Tongue (tissue), 2 donors: ENCODE results near the gene NPW. TPM values are rescaled to one million over a fixed set of nuclear protein-coding genes. Genes with fewer than 3 reads are reported as not detected.

Experiments
- DNase-seq: peaks from one replicate; pipeline ENCODE4 v3.0.0-alpha.2; 2015
- total RNA-seq: library from RNA; depleted of rRNA; stranded (reverse); fragments of >200 nt; gene quantifications from one replicate; pipeline ENCODE4 v1.2.3, GENCODE V29; 2014

NPW gene
- total RNA-seq, 1 donor from 2014 or later = 0.82 TPM

DNA sequence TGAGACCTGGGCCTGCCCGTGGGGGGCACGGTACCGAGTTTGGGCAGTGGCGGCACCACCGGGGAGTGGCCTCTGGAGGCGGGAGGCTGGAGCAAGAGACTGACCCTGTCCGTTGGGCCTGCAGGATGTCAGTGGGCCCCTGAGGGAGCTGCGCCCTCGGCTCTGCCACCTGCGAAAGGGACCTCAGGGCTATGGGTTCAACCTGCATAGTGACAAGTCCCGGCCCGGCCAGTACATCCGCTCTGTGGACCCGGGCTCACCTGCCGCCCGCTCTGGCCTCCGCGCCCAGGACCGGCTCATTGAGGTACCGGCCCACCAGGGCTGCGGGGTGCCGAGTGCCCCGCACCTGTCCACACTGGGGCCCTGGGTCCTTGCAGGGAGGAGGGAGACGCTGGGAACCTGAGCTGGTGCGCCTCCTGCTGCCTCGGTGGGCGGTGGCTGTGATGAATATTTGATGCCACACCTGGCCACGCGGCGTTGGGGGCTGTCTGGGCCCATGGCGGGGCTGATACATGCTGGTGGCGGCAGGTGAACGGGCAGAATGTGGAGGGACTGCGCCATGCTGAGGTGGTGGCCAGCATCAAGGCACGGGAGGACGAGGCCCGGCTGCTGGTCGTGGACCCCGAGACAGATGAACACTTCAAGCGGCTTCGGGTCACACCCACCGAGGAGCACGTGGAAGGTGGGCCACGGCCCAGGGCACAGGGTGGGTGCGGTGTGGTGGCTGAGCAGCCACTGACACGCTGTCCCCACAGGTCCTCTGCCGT, 16.8 kb downstream of the NPW start:
- no peak for DNase-seq

DNA sequence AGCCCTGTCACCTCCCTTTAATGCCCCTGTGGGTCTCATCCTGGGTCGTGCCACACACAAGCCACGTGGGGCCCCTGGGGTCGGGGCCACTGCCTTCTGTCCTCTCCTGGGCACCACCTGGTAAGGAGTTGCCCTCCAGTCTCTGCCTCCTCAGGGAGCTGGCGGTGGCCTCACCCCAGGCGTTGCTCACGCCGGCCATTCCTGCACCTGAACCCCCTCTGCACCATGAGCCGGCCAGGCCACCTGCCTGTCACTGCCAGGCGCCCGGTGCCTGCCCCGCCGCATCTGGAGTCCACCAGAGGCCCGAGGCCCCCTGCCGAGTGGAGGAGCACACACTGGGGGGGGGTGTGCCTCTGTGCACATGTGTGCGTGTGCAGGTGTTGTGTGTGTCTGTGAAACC, 17.5 kb downstream of the NPW start:
- DNase-seq = no peak

DNA sequence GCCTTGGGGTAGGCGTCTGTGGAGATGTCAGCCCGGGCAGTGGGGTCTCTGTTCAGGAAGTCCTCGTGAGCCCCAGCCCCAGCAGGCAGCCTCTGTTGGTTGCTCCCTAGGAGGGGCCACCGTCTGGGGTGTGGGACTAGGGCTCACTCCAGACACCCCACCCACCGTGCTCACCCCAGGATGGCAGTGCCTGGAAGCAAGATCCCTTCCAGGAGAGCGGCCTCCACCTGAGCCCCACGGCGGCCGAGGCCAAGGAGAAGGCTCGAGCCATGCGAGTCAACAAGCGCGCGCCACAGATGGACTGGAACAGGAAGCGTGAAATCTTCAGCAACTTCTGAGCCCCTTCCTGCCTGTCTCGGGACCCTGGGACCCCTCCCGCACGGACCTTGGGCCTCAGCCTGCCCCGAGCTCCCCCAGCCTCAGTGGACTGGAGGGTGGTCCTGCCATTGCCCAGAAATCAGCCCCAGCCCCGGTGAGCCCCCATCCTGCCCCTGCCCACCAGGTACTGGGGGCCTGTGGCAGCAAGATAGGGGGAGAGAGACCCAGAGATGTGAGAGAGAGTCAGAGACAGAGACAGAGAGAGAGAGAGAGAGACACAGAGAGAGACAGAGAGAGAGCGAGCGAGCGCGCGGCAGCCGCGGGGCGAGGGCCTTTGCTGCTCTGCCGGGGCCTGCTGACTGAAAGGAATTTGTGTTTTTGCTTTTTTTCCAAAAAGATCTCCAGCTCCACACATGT, 18.2 kb downstream of the NPW start:
- no peak for DNase-seq

DNA sequence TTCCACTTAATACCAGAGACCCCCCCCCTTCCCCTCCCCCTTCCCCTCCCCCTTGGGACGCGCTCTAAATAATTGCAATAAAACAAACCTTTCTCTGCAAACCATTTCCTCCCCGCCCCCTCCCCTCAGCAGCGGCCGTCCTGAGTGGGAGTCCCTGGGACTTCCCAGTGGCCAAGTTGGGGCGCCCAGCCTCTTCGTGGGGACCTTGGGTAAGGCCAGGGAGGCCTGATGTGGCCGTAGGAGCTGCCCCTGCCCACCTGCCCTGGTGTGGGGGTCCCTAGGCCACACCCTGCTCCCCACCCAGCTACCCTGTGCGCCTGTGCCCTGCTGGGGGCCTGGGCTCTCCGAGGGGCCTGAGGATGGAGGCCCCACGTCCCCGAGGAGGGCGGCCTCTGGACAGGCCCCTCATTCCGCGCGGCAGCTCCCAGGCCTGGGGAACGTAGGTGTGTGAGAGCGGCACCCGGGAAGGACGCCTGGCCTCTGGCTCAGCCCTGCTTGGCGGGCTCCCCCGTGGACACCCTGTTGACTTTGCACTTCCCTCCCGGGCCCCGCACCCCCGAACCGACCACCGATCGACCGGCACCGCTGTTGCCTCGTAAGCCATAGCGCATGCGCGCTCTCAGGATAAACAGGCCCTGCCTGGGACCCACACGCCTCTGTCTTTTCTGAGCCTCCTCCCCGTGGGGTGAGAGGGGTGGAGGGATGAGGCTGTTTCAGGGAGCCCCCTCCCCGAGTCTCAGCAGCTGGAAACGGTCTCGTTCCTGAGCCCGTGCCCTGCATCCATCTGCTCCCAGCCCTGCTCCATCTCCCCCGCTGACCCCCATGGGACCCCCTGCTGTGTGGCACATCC, 19.0 kb downstream of the NPW start:
- peak; percentile 81 for DNase-seq

DNA sequence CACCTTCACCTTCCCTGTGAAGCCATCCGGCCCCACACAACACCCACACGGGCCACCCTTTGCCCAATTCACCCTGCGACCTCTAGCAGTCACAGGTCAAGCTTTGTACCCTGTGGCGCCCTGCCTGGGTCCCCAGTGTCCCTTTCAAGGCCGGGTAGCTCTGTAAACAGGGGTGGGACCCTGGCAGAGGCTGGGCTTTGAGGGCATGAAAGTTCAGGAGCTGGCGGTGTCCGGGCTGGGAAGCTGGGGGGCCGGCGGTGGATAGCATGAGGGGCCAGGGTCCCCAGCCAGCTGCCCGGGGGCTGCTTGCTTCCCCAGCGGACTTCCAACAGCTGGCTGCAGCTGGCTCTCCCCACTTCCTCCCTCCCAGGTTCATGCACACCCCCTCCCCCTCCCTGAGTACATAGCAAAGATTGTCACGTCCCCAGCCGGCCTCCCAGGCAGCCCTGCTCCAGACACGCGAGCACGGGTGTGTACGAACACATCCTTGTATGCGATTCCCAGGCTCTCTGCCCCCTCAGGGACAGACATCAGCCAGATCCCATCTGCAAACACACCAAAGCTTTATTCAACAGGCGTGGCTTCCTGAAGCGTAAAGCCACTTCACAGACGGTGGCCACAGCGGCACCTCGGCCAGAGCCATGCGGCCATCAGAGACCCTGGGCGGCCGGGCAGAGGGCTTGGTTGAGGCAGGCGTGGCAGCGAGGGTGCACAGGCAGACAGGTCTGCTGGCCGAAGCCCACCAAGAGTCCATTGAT, 19.9 kb downstream of the NPW start:
- DNase-seq = peak; percentile 96

DNA sequence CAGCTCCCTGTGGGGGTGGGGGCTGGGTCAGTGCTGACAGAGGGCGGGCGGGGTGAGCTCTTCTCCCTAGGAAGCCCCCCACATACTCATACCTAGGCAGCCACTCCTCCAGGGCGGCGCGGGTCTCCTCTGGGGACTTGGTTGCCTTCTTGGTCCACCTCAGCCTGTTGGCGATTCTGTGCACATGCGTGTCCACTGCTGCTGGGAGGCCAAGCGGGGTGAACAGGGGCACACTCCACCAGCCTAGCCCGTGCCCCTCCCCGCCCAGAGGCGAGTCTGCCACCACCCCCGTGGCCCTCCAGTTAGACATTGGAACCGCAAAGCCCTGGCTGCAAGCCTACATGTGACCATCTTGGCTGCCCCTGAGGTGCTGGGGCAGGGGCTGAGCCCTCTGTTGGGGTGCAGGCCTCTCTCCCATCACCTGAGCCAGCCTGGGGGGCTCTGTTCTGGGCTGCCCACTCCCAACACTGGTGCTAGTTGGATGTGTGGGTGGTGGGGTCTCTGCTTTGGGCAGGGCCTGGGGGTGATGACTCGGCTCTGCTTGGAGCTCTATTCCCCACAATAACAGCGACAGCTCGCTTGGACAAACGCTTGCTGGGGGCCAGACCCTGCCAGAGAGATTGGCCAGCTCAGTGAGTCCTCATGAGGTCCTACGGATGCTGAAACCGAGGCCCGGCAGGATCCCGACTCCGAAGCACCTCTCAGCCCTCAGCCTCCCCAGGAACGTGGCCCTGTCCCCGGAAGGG, 20.6 kb downstream of the NPW start:
- DNase-seq = no peak

DNA sequence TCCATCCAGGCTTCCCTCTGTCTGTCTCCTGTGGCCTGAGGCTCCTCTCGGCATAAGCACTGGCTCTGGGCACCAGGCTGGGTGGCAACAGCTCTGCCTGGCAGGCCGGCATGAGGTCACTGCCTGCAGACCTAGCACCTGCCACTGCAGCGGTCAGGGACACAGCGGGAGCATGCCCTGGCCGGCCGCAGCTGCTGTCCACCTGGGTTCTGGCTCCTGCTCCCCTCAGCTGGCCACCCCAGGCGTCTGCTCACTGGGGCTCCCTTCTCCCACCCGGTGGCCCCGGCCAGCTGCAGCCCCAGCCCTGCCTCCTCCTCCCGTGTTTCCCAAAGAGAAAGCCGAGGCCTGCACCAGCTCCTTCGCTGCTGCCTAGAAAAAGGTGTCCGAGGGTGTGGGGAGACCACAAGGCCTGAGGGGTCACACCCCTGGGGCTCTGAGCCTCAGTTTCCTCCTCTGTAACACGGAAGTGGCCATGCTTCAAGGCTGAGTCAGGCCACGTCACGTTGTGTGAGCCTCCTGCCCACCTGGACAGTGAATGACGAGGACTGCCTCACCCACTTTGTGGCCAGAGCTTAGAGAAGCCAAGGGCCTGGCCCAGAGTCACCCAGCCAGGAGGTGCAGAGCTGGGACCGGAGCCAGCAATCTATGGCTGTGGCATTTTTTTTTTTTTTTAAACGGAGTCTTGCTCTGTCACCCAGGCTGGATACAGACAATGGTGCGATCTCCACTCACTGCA, 21.4 kb downstream of the NPW start:
- DNase-seq = peak; percentile 80

DNA sequence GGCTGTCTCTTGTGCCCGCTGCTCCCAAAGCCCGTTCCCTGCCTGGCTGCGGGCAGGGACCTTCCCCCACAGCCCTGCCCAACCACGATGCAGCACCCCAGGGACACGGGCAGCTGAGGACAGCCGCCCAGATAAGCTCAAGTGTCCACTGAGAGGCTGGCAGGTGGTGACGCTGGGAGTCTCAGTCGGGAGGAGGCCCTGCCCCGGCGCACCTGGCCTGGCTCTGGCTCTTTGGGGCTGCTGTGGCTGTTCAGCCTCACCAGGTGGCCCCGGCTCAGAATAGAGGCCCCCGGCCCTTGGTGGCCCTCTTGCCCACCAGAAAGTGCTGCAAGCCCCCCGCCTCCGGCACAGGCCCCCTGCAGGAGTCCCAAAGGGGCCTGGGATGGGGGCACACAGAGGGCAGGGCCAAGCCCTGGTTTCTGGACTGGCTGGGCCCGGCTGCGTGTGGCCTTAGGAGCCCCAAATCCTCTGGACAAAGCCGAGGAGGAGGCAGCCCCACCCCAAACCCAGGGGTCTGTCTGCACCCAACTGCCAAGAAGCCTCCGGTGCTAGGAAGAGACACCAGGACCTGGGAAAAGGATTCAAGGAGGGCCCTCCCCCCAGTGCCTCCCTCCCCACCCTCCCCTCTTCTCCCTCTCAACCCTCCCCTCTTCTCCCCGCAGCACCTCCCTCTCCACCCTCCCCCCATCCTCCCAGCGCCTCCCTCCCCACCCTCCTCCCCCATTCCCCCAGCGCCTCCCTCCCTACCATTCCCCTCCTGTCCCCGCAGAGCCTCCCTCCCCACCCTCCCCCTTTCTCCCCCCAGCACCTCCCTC, 22.8 kb downstream of the NPW start:
- peak; percentile 43 for DNase-seq

DNA sequence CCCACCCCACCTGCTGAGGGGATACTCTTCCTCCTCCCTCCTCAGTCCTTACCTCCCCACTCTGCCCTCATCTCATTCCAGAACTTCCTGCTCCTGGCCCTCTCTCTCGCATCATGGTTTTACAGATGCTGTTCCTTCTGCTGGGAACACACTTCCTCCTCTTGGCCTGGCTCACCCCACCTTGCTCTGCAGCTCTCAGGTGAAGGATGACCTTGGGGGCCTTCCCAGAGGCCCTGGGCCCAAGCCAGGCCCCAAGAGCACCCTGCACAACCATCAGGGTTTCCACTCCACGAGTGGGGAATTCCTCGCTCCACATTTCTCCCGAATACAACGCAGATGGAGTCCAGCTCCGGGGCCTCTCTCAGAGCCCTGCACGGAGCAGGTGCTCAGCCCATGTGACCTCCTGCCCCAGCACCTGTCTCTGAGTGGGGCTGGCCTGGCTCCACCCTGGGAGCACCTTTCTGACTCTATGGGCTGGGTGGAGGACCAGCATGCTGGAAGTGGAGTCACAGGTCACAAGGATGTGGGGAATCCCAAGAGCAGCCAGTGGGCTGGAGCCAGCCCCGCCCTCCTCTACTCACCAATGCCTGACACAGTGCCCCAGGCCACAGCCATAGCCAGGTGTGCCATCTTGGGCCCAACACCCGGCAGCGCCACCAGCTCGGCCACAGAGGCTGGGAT, 23.5 kb downstream of the NPW start:
- no peak for DNase-seq

DNA sequence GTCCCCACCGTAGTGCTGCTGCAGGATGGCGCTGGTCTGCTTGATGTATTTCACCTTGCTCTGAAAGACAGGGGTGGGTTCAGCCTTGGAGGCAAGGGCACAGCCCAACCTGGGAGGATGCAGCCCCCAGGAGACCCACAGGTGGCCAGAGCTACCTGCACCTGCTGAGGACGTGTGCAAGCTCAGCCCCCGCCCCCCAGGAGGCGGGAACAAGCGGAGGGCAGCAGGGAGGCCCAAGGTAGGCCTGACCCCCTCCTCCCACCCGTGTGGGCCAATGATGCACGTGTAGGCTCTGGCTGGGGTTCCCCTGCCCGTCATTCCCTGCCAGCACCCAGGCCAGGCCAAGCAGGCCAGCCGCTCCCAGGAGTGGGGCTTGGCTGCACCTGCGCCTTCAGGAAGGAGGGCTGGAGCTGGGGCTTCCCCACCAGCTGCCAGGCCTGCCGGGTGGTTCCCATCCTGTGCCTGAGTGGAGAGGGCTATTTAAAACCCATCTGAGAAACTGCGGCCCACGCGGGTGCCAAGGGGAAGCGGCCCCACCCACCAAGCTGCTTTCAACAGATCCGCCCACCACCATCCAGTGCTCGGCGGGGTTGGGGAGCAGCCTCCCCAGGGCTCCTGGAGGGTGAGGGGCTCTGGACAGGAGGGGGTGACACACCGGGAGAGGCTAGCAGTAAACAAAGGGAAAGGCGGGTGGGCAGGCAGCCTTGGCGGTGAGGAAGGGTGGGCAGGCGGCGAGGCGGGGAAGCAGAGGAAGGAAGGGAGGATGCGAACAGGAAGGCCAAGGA, 24.3 kb downstream of the NPW start:
- DNase-seq = peak; percentile 78

DNA sequence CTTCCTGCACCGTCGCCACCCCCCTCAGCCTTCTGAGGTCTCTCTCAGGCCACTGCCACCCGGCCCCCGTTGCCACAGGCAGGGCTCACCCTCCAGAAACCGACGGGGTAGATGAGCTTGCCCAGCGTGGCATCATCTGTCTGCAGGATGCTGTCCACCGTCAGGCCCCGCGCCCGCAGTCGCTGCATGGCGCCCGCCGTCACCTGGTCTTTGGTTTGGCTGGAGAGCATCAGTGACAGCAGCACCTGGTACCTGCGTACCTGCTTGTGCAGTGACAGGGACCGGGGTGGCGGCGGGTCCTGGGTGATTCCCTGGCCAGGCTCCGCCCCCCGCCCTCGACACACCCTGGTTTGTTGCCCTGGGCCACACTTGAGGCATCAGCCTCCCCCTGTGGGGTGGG, 25.0 kb downstream of the NPW start:
- no peak for DNase-seq

DNA sequence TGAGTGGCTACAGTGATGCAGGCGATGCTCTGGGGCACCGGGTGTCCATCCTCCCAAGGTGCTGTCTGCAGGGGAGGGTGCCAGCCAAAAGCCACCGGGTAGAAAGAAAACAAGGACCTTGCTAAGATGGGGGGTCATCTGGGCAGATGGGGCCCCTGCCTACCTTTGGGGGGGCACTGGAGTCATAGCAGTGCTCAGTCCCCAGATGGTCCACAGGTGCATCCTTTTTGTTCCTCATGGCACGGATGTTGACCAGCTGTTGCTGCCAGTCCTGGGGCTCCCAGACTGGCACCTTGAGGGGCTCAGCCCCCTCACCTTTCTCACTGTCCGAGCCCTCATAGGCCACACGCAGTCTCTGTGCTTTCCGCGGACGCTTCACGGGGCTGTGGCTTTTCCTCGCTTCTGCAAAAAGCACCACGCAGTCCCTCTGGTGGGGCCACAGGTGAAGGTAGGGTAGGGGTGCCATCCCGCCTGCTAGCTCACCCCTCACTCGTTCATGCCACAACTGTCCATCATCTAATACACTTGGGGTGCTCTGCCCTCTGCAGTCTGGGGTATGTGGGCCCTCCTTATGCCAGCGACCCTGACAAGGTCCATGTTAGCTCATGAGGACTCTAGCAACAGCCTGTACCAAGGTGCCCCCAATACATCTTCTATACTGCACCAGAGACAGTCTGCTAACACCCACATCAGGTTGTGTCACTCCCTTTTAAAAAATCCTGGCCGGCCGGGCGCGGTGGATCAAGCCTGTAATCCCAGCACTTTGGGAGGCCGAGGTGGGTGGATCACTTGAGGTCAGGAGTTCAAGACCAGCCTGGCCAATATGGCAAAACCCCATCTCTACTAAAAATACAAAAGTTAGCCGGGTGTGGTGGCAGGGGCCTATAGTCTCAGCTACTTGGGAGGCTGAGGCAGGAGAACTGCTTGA, 26.6 kb downstream of the NPW start:
- DNase-seq = no peak

DNA sequence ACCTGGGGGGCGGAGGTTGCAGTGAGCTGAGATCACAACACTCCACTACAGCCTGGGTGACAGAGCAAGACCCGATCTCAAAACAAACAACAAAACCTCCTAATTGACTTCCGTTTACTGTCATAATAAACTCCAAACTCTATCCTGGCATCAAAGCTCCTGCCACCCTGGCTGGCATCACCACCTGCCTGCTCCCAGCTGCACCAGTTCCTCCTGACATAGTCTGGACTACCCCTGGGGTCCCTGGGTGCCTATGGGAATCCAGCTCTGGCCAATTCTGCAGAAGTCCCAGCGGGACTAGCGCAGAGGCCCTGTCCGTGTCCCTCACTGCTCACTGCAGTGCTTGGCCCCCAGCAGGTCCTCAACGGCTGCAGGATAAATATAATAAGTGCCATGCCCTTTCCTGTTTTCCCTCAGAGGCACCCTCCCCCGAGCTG, 27.3 kb downstream of the NPW start:
- DNase-seq = no peak

DNA sequence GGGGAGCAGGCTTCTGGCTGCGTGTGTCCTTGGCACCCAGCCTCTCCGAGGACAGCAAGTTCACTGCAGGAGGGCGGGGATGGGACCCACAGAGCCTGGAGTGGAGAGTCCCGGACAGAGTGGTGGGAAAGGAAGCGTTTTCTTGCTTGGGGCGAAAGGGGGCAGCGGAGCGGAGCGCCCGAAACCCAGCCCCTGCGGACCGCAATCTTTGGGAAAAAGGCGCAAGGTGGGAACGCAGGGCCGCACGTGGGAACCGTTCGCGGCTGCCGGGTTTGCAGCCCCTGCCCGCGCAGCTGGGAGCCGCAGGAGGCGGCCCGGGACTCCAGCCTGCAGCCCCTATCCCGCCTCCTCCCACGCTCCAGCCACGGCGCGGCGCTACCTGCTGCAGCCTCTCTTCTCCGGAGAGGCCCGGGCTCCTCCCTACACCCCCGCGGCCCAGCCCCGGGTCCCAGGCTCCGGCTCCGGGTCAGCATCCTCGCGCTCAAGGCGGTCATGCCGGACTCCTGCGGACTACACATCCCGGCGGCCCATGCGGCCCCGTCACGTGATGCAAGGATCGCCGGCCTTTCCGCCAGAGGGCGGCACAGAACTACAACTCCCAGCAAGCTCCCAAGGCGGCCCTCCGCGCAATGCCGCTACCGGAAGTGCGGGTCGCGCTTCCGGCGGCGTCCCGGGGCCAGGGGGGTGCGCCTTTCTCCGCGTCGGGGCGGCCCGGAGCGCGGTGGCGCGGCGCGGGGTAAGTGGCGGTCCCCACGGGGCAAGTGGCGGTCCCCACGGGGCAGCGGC, 27.9 kb downstream of the NPW start, which contains the start of the genes NTHL1 and TSC2:
TSS of gene NTHL1 (minus strand) at position 505 of the 786 bp plus-strand sequence. CDS start at position 494, 11 bp downstream.
TSS of gene TSC2 (plus strand) at position 656 of the 786 bp plus-strand sequence. CDS start 631 bp downstream, outside the sequence.
- peak; percentile 98 for DNase-seq

DNA sequence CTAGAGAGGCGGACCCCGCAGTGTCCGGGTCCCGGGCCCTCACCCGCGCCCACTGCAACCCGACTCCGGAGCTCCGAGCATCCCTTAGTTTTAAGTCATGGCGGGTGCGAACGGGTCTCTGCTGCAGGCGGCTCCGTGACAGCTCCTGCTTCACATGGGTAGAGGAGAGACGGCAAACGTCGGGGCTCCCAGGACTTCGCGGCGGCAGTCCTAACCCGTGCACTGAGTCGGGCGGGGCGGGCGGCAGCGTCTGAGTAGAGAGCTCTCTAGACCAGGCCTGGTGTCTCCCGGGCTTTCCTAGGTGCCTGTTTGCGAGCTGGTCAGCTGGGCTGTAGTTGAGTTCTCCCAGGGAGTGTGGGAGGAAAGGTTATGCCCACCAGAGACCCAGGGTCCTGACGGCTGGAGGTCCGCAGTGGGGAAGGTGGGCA, 28.5 kb downstream of the NPW start:
- DNase-seq = no peak

DNA sequence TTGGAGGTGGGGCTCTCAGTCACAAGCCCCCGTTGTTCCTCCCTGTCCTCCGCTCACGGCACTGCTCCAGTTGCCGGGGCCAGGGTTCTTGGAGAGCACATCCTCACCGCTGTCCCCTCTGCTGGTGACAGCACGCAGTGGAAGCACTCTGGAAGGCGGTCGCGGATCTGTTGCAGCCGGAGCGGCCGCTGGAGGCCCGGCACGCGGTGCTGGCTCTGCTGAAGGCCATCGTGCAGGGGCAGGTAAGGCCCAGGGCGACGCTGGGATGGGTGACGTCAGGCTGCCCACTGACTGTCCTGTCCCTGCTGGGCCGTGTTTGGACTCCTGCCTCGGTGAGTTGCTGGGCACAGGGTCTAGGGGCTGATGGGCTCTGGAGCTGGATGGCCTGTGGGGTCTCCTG, 33.6 kb downstream of the NPW start:
- no peak for DNase-seq
